SK-N-SH (cell line): ENCODE data around the gene EFHC1.

Experiments
- CTCF ChIP-seq: fragments of 200-600 bp; sonication (generic); IDR thresholded peaks from 2 replicates; pipeline ENCODE4 v1.6.1; 2017; ENCODE audit warnings: antibody characterized with exemption, mild to moderate bottlenecking, moderate library complexity
- ELF1 ChIP-seq: IDR thresholded peaks from 2 replicates; pipeline ENCODE4 v1.4.0; 2012
- FOXM1 ChIP-seq: IDR thresholded peaks from 2 replicates; pipeline ENCODE4 v1.4.0; 2012; ENCODE audit warnings: low read depth, mild to moderate bottlenecking
- JUND ChIP-seq: IDR thresholded peaks from 2 replicates; pipeline ENCODE4 v1.4.0; 2012
- NRF1 ChIP-seq: IDR thresholded peaks from 2 replicates; pipeline ENCODE4 v1.6.1; 2012; ENCODE audit warnings: low read depth, mild to moderate bottlenecking, low read length
- POLR2AphosphoS5 ChIP-seq: IDR thresholded peaks from 2 replicates; pipeline ENCODE4 v1.6.1; 2012; ENCODE audit warnings: low read depth, low read length
- RAD21 ChIP-seq: IDR thresholded peaks from 2 replicates; pipeline ENCODE4 v1.6.1; 2012; ENCODE audit warnings: mild to moderate bottlenecking, low read length
- RXRA ChIP-seq: IDR thresholded peaks from 2 replicates; pipeline ENCODE4 v1.4.0; 2012; ENCODE audit warnings: low read depth, mild to moderate bottlenecking, borderline replicate concordance
- TAF1 ChIP-seq: IDR thresholded peaks from 2 replicates; pipeline ENCODE4 v1.6.1; 2012; ENCODE audit warnings: low read depth, mild to moderate bottlenecking, low read length, moderate library complexity, borderline replicate concordance
- TCF12 ChIP-seq: IDR thresholded peaks from 2 replicates; pipeline ENCODE4 v1.4.0; 2012
- USF1 ChIP-seq: IDR thresholded peaks from 2 replicates; pipeline ENCODE4 v1.4.0; 2012; ENCODE audit warnings: low read depth, borderline replicate concordance
- YY1 ChIP-seq: IDR thresholded peaks from 2 replicates; pipeline ENCODE4 v1.4.0; 2012; ENCODE audit warnings: low read depth, mild to moderate bottlenecking
- TF ChIP-seq, protein P1 (sequence below): IDR thresholded peaks from 2 replicates; pipeline ENCODE4 v1.4.0; 2012; ENCODE audit warnings: low read depth

DNA sequence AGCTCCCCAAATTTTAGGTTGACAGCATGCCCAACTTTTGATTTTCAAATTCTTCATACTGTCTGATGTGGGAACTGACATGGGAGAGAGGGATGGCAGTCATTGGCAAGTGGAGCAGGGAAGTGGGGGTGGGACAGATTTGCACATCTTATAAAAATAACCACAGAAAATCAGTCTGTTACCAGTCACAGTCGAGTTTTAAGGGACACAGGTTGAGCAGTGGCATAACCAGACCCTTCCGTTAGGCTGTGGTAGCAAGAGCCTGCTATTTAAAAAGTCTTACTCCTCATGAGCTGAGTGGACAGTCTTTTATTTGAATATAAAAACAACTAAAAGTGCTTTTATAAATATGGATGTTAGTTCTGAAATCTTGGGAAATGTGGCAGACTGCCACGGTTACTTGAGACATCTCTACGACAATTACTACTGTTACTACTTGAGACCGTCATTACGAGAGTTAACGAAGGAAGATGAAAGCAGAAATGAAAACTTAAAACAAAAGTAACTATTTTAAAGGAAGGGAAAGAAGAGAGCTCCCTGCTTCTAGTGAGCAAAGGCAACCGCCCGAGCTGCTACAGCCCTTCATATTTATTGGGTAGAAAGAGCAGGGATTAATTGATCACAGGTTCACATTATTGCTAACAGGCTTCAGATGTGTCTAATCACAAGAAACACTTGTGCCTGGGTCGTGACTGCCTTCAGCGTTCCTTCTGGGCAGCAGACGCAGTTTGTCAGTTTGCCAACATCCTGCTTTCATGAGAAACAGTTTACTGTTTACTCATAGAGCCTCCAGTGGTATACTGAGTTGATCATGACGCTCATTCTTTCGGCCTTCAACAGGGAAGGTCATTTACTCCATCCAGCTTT is 71.3 kb downstream of the EFHC1 start:
- TF ChIP-seq CTCF (no peak), YY1 (no peak), RAD21 (no peak), TAF1 (no peak), POLR2AphosphoS5 (no peak), USF1 (no peak), JUND (no peak), FOXM1 (no peak), TCF12 (no peak), RXRA (no peak), NRF1 (no peak), ELF1 (no peak)
- TF ChIP-seq, protein P1, sequence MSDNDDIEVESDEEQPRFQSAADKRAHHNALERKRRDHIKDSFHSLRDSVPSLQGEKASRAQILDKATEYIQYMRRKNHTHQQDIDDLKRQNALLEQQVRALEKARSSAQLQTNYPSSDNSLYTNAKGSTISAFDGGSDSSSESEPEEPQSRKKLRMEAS, result no peak
